Measurements from ENCODE around the gene SLC39A11. TPM values are rescaled to one million over a fixed set of nuclear protein-coding genes. Genes with fewer than 3 reads are reported as not detected.

Gene SLC39A11
- total RNA-seq, 4 donors from 2014 or later, result 55.1 to 123 (median 97.0) TPM

DNA sequence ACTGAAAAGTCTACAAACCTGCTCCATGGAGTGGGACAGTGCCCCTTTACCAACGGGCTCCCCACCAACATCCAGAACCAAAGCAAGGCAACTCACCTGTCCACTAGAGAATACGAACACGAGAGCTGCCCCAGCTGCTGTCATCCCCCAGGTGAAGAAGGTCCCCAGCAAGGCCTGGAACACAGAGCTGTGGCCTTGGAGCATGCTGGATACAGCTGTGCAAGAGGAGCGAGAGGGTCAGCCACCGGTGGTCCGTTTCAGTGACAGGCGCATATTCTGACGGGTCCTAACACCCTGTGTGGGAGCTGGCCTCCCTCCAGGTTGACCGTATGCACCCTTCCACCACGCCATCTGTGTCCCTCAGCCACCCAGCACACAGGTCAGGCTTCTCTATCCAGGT lies 3.9 kb downstream of the SLC39A11 start:
- no peak for DNase-seq
- peaks cover 22 to 29% of the 10 kb centered on the region in 2 donors for H3K4me1 ChIP-seq
- 89 to 93% methylated on average over 10 of the region's 10 CpGs for WGBS, 2 donors
- intact Hi-C loops (cut with DNase I), result no loop called here
- H3K9me3 ChIP-seq, result no peaks in the 10 kb centered on the region
- peaks cover 9 to 13% of the 10 kb centered on the region in 2 donors for H3K36me3 ChIP-seq
- H3K27ac ChIP-seq, result no peak overlapping the region
- H3K4me3 ChIP-seq (replicated peaks in 1 of 3), result no peak overlapping the region
- no peaks in the 10 kb centered on the region for H3K27me3 ChIP-seq
- TF ChIP-seq, protein P1, sequence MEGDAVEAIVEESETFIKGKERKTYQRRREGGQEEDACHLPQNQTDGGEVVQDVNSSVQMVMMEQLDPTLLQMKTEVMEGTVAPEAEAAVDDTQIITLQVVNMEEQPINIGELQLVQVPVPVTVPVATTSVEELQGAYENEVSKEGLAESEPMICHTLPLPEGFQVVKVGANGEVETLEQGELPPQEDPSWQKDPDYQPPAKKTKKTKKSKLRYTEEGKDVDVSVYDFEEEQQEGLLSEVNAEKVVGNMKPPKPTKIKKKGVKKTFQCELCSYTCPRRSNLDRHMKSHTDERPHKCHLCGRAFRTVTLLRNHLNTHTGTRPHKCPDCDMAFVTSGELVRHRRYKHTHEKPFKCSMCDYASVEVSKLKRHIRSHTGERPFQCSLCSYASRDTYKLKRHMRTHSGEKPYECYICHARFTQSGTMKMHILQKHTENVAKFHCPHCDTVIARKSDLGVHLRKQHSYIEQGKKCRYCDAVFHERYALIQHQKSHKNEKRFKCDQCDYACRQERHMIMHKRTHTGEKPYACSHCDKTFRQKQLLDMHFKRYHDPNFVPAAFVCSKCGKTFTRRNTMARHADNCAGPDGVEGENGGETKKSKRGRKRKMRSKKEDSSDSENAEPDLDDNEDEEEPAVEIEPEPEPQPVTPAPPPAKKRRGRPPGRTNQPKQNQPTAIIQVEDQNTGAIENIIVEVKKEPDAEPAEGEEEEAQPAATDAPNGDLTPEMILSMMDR (IDR thresholded peaks at IDR 0.05), result no peak
- TF ChIP-seq POLR2A (IDR thresholded peaks at IDR 0.05), result no peak

DNA sequence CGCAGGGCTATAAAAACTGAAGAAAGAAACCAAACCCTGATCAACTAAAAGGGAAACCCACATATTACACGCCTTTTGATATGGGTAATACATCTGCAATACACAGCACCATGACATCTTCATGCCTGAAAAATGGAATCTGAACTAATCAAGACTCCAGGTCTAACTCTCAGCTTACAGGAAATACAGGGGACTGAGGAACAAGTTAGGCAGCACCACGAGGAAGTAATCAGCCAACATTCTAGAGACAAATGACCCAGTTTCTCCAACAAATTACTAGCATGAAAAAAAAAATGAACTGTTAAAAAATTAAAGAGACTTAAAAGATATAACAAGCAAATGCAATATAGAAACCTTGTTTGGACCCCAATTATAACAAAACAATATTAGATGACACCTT lies 9.1 kb downstream of the SLC39A11 start:
- no peak for DNase-seq
- Histone ChIP-seq H3K4me1 (peaks cover 0 to 12% of the 10 kb centered on the region in 2 donors), H3K9me3 (no peaks in the 10 kb centered on the region), H3K27ac (no peak overlapping the region), H3K27me3 (no peaks in the 10 kb centered on the region), H3K36me3 (peaks cover 9 to 13% of the 10 kb centered on the region in 2 donors), H3K4me3 (replicated peaks in 1 of 3) (no peak overlapping the region)
- intact Hi-C loops (cut with DNase I), result no loop called here
- TF ChIP-seq, protein P1 (IDR thresholded peaks at IDR 0.05), result no peak
- no peak for TF ChIP-seq POLR2A (IDR thresholded peaks at IDR 0.05)
- 66 to 90% methylated on average over 3 of the region's 3 CpGs for WGBS, 2 donors

DNA sequence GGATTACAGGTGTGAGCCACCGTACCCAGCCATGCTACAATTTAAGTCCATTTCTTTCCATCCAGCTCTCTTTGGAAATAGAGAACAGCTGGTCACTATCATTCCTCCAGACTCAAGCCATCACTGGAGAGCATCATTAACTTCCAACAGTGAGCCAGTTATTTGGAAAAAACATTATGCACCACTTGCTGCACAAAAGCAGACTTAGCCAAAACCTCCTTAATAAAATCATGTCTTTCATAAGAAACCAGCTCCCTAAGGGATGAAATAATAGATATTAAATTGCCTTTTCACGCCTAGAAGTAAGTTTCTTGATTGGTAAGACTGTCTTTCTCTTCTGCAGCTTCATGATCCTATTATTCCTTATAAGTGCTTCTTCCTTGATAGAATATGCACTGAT lies 17.9 kb downstream of the SLC39A11 start:
- DNase-seq, result no peak
- Histone ChIP-seq H3K4me3 (replicated peaks in 1 of 3) (no peak overlapping the region), H3K36me3 (no peaks in the 10 kb centered on the region), H3K27ac (no peak overlapping the region), H3K4me1 (peaks cover 0 to 4% of the 10 kb centered on the region in 2 donors), H3K9me3 (no peaks in the 10 kb centered on the region), H3K27me3 (no peaks in the 10 kb centered on the region)
- WGBS, 2 donors, result 86 to 91% methylated on average over 2 of the region's 2 CpGs
- TF ChIP-seq, protein P1 (IDR thresholded peaks at IDR 0.05), result no peak
- no peak for TF ChIP-seq POLR2A (IDR thresholded peaks at IDR 0.05)
- intact Hi-C loops (cut with DNase I), result no loop called here

DNA sequence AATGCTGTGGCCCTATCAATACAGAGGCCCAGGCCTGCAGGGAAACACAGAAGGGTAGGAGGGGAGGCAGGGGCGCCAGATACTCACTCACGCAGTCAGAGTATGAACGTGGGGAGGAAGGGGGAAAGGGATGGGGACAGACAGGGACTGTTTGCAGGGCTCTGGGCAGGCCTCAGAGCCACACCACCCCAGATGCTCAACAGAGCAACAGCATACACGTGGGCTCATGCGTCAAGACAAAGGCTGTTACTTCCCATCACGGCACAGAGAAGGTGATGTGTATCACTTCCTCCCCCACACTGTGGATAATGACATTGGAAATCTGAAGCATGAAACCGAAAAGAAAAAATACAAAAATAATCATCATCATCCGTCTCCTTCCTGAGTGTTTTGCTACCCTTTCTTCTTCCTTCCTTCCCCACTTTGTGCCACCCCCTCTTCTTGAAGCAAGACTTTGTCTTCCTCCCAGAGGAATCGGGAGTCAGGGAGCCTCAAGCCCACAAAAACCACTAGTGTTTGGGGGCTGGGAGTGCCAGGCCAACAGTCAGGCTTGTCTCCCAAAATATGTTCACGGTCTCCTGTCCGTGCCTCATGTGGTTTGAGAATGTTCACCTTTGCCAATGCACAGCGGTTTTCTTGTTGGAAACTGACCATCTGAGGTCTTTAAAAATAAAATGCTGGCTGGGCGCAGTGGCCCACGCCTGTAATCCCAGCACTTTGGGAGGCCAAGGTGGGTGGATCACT lies 20.1 kb downstream of the SLC39A11 start:
- intact Hi-C loops (cut with DNase I), result no loop called here
- no peak for DNase-seq
- WGBS, 2 donors, result 85 to 91% methylated on average over 14 of the region's 14 CpGs
- H3K9me3 ChIP-seq, result no peaks in the 10 kb centered on the region
- no peaks in the 10 kb centered on the region for H3K36me3 ChIP-seq
- no peak overlapping the region for H3K4me3 ChIP-seq (replicated peaks in 1 of 3)
- TF ChIP-seq POLR2A (IDR thresholded peaks at IDR 0.05), result no peak
- TF ChIP-seq, protein P1 (IDR thresholded peaks at IDR 0.05), result no peak
- no peak overlapping the region for H3K27ac ChIP-seq
- H3K27me3 ChIP-seq, result no peaks in the 10 kb centered on the region
- H3K4me1 ChIP-seq, result peaks cover 12 to 16% of the 10 kb centered on the region in 2 donors

Data from thyroid gland (tissue), 4 donors.